DND-41 (cell line): ENCODE data around the gene BMP4.

Experiments
- CTCF ChIP-seq: IDR thresholded peaks from 2 replicates; pipeline ENCODE4 v1.5.1; 2012; ENCODE audit warnings: borderline replicate concordance, low read length, moderate library complexity, mild to moderate bottlenecking; ENCODE audit not compliant: poor library complexity, severe bottlenecking; ENCODE audit errors: extremely low read depth
- EZH2 ChIP-seq: IDR thresholded peaks from 3 replicates; pipeline ENCODE4 v1.6.1; 2012; ENCODE audit warnings: borderline replicate concordance, low read depth, mild to moderate bottlenecking, moderate library complexity, low read length, inconsistent platforms; ENCODE audit not compliant: severe bottlenecking

GRCh38 chr14:54000341-54000811 lies 43.8 kb upstream of the BMP4 start:
- no peak for TF ChIP-seq CTCF
- no peak for TF ChIP-seq EZH2
